Measurements from ENCODE around the gene GALNTL6. TPM values are rescaled to one million over a fixed set of nuclear protein-coding genes. Genes with fewer than 3 reads are reported as not detected.

Gene GALNTL6
- total RNA-seq, 1 experiment from 2014 or later: not detected

GRCh38 chr4:171981185-171981584, 168.0 kb downstream of the GALNTL6 start:
- Histone ChIP-seq H3K4me3 (replicated peaks in 1 of 2; ENCODE audit: low read depth in 1 of 2, low read length in 2 of 2) (no peak overlapping the region), H3K4me1 (ENCODE audit: control insufficient read depth in 1 of 2, insufficient read depth in 2 of 2, low read length in 2 of 2) (no peaks in the 10 kb centered on the region), H3K9ac (ENCODE audit: low read length) (no peak overlapping the region), H2AFZ (ENCODE audit: low read depth, low read length, poor library complexity, severe bottlenecking) (no peak overlapping the region), H3K9me2 (ENCODE audit: insufficient read depth) (no peaks in the 10 kb centered on the region), H3K9me3 (ENCODE audit: control insufficient read depth in 1 of 2, insufficient read depth in 1 of 2, low read depth in 1 of 2, low read length in 2 of 2) (no peaks in the 10 kb centered on the region), H3K4me2 (ENCODE audit: low read length) (no peak overlapping the region), H4K20me1 (ENCODE audit: insufficient read depth) (no peaks in the 10 kb centered on the region), H3K36me3 (ENCODE audit: control insufficient read depth in 1 of 2, insufficient read depth in 2 of 2, low read length in 2 of 2) (no peaks in the 10 kb centered on the region), H3K27me3 (ENCODE audit: insufficient read depth, low read length) (no peaks in the 10 kb centered on the region), H3K27ac (ENCODE audit: low read depth, low read length) (no peak overlapping the region), H3K79me2 (ENCODE audit: insufficient read depth, low read length) (no peaks in the 10 kb centered on the region)
- ChIA-PET POLR2A (no interaction called here), RAD21 (ENCODE audit: low non-redundant PET in 1 of 2, low total read pairs in 2 of 2, uncharacterized antibody in 2 of 2, unreplicated experiment in 2 of 2) (no interaction called here), CTCF (no interaction called here)
- TF ChIP-seq FOSL1 (IDR thresholded peaks at IDR 0.05; ENCODE audit: low read depth) (no peak), MAX (IDR thresholded peaks at IDR 0.05) (no peak), SRF (IDR thresholded peaks at IDR 0.05; ENCODE audit: low read depth) (no peak), EGR1 (IDR thresholded peaks at IDR 0.05; ENCODE audit: low read depth) (no peak), REST (IDR thresholded peaks at IDR 0.05; ENCODE audit: low read depth) (no peak), CBX3 (IDR thresholded peaks at IDR 0.05; ENCODE audit: low read depth) (no peak), POLR2A (IDR thresholded peaks at IDR 0.05; ENCODE audit: borderline replicate concordance, extremely low read depth, insufficient read depth, insufficient read length) (no peak), EZH2 (IDR thresholded peaks at IDR 0.05) (no peak), ELF1 (IDR thresholded peaks at IDR 0.05; ENCODE audit: borderline replicate concordance, low read depth) (no peak), ZBTB33 (IDR thresholded peaks at IDR 0.05; ENCODE audit: extremely low read depth, insufficient replicate concordance, low read length) (no peak), CTCF (IDR thresholded peaks at IDR 0.05 in 2 of 3, conservative IDR thresholded peaks at IDR 0.05 in 1 of 3; ENCODE audit: borderline replicate concordance in 1 of 3, insufficient read depth in 1 of 3, low read depth in 2 of 3, low read length in 2 of 3) (no peak), SP1 (IDR thresholded peaks at IDR 0.05; ENCODE audit: low read depth) (no peak), POLR2AphosphoS5 (IDR thresholded peaks at IDR 0.05; ENCODE audit: low read depth, low read length) (no peak), JUND (IDR thresholded peaks at IDR 0.05) (no peak), YY1 (IDR thresholded peaks at IDR 0.05; ENCODE audit: extremely low read depth, insufficient replicate concordance, low read depth, low read length) (no peak)
- no peak for DNase-seq (ENCODE audit: low read depth, low spot score)
- ATAC-seq: no peak
- intact Hi-C loops (cut with micrococcal nuclease): no loop called here
- no TSS peak for BruUV-seq (replicated peaks)
